HG02678 (cell line): Measurements from ENCODE around the gene MLNR.

ENCODE experiments used
- ATAC-seq: cut with Tn5 transposase; IDR thresholded peaks from one replicate; pipeline ENCODE4 v1.9.1; 2021; ENCODE audit warnings: mild to moderate bottlenecking, moderate library complexity; ENCODE audit not compliant: unreplicated experiment

The MLNR gene

GRCh38 chr13:49220036-49220855, at the start of gene MLNR:
Gene MLNR (plus strand): TSS chr13:49220338. CDS start chr13:49220338, 0 bp downstream.
- ATAC-seq, result no peak

GRCh38 chr13:49171359-49171758, 48.8 kb upstream of the MLNR start:
- no peak for ATAC-seq

- no peak for ATAC-seq
Observed at GRCh38 chr13:49183672-49184325, 36.3 kb upstream of the MLNR start.

GRCh38 chr13:49184621-49185020, 35.5 kb upstream of the MLNR start:
- ATAC-seq, result no peak

GRCh38 chr13:49185264-49185663, 34.9 kb upstream of the MLNR start:
- peak; percentile 49 for ATAC-seq

GRCh38 chr13:49190901-49191300, 29.2 kb upstream of the MLNR start:
- no peak for ATAC-seq

GRCh38 chr13:49206641-49207040, 13.5 kb upstream of the MLNR start:
- no peak for ATAC-seq

GRCh38 chr13:49208619-49209018, 11.5 kb upstream of the MLNR start:
- ATAC-seq, result no peak

- ATAC-seq, result no peak
Observed at GRCh38 chr13:49210114-49210513, 10.0 kb upstream of the MLNR start.

- ATAC-seq, result no peak
Observed at GRCh38 chr13:49210669-49211068, 9.5 kb upstream of the MLNR start.

- ATAC-seq, result no peak
Observed at GRCh38 chr13:49213539-49213938, 6.6 kb upstream of the MLNR start.

GRCh38 chr13:49213997-49214916, 5.9 kb upstream of the MLNR start:
- no peak for ATAC-seq

GRCh38 chr13:49214917-49215376, 5.2 kb upstream of the MLNR start:
- peak; percentile 75 for ATAC-seq

- ATAC-seq, result no peak
Observed at GRCh38 chr13:49216334-49216733, 3.8 kb upstream of the MLNR start.

- ATAC-seq, result no peak
Observed at GRCh38 chr13:49217962-49218492, 2.1 kb upstream of the MLNR start.

GRCh38 chr13:49218493-49219051, 1.6 kb upstream of the MLNR start:
- no peak for ATAC-seq

GRCh38 chr13:49219647-49220035, 497 bp upstream of the MLNR start:
- no peak for ATAC-seq

- no peak for ATAC-seq
Observed at GRCh38 chr13:49220856-49221589, 885 bp downstream of the MLNR start.

GRCh38 chr13:49221590-49221965, 1.4 kb downstream of the MLNR start:
- no peak for ATAC-seq
